NT2/D1 (cell line): ENCODE results near the gene DIAPH2.

Source experiments
- SUZ12 ChIP-seq: IDR thresholded peaks from 2 replicates; pipeline ENCODE4 v1.6.1; 2011; ENCODE audit not compliant: insufficient read length, insufficient read depth; ENCODE audit errors: extremely low read depth
- YY1 ChIP-seq: IDR thresholded peaks from 2 replicates; pipeline ENCODE4 v1.6.1; 2011; ENCODE audit not compliant: insufficient read length, insufficient read depth
- ZNF274 ChIP-seq: IDR thresholded peaks from 2 replicates; pipeline ENCODE4 v1.6.1; 2011; ENCODE audit warnings: mild to moderate bottlenecking, low read depth, low read length

DNA sequence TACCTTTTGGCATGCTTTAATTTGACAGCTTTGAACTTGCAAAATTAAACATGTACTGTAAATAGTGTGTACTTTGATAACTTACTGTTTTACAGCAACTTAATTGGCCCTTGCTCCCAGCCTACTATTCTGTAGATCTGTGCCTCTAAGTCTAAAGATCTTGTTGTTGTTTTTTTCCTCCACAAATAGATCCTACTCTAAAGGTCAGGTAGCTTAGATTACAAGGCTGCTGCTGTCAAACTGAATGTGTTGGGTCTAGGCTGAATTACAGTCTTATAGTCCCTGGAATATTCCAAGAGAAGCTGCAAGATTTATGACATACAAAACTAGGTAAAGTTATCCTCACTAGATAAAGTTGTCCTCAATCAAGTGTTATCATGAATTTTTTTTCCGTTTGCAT lies 18.7 kb downstream of the DIAPH2 start:
- TF ChIP-seq YY1, result no peak
- no peak for TF ChIP-seq SUZ12
- TF ChIP-seq ZNF274, result no peak
